ENCODE measurements around the gene EZR.

Gene EZR

DNA sequence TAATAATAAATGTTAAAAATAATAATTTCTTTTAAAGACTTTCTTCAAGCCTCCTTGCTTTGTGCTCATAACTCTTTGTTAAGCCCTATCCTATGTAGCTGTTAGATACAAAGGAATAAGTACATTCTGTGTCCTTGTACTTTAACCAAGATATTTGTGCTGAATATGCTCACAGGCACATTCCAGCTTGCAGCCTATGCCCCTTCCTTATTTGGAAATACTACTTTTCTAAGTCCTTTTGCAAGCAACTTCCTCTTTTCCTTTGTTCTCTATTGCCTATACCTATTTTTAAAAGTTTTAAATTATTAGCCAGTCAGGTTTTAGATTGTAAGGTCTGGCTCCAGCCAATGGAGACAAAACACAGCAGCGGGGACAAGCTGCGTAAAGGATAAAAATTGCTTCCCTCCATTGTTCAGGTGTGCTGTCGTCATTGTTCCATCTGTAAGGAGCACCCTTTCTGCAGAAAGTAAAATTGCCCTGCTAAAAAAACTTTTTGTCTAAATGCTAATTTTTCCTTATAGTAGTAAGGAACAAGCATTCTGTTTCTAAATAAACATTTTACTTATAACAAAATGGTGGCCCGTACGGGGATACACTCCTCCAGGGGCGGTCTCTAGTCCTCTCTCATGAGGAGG is 89.1 kb downstream of the EZR start:
- DNase-seq (ENCODE audit: low read depth in 2 of 2): no peak

DNA sequence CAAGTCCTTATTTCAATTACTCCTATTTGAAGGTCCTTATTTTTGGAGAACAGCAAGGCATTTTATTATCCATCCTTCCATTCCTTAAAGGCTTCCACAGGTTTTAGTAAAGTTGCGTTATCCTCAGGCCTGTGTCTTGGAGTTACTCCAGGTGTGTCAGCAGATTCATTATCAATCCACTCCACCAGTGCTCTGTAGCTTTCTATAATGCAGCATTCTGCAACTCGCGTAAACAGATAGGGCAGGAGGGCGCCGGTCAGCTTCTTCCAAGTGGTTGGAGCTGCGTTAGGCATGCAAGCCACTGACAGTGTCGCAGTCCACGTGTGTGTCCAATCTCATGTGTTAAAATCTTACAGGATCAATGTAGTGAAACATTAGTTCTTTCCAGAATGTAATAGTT is 93.5 kb downstream of the EZR start:
- no peak for DNase-seq (ENCODE audit: low read depth in 2 of 2)

DNA sequence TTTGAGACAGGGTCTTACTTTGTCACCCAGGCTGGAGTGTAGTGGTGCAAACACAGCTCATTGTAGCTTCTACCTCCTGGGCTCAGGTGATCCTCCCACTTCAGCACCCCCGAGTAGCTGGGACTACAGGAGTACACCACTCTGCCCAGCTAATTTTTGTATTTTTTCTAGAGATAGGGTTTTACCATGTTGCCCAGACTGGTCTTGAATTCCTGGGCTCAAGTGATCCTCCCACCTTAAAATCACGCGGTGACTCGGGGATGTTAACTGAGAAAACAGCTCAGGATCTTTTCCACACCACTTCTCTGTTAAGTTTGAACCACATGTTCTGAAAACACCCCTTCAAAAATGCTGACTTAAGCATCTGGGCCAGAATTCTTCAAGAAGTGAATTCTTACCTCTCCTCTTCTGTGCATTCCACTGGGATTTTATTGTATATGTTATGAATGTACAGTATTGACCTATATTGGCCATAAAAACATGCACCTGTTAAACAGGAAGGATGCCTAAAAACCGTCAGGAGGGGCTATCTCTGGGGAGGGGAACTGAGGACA is 96.9 kb downstream of the EZR start:
- no peak for DNase-seq (ENCODE audit: low read depth in 2 of 2)

DNA sequence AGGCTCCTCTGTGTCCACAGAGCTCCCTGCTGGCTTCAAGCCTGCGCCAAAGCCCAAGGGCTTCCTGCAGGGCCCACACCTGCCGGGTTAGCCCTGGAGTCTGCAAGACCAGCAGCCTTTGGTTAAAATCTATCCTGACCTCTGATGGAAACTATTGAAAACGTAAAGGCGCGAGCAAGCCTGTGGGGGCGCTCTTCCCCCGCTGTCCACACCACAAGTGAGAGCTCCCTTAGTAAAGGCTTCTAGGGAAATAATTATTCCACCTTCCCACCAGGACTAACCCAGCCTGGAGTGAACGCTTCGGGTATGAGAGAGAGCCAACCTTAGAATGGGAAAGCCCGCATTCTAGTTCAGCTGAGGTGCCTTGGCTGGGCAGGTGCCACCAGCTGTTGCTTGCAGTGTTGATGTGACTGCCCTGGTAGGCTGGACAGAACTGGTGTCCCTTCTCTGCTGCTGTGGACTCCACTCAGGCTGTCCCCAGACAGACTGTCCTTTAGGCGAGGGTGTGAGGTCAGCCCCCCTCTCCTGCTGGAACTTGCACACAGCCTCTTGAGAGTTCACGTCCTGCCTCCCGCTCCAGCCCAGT is 100.6 kb downstream of the EZR start:
- DNase-seq (ENCODE audit: low read depth in 2 of 2): no peak

DNA sequence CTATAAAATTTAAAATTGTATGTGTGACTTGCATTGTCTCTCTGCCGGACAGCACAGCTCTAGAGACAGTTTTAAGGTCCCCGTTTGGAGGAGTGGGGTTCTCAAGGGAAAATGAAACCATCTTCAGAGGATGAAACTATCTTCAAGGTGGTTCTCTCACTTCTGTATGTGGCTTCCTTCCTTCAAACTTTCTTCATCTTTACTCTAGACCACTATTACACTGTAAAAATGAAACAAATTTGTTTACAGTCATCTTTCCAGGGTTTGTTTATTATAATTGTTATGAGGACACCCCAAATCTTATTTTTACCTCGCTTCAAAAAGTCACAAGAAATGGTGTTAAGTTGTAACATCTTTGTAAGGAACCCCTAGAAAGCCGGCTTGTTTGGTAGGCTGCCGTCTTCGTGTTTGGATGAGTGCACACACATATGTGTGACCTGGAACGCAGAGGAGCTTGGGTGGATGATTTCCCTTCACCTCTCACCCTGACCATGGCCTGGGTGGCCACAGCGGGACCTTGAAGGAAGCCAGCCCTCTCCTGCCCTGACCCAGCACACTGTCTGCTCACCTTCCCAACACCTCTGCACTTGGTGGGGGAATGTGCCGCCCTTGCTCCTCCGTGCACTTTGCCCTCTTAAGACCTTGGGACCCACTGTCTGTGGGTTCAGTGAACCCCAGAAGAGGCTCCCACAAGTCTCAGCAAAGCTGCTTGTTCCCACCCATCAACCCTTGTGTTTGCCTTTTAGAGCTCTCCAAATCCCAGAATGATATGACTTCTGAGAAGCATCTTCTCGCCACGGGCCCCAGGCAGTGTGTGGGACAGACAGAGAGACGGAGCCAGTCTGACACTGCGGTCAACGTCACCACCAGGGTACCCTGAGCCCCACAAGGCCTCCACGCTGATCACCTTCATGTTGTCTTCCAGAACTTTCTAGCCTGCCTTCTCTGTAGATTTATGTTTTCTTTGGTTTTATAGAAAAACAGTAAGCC is 101.5 kb downstream of the EZR start:
- DNase-seq (ENCODE audit: low read depth in 2 of 2): no peak
